Glutamatergic neuron (in vitro differentiated cells): ENCODE results near the gene NFIC. TPM values are rescaled to one million over a fixed set of nuclear protein-coding genes. Genes with fewer than 3 reads are reported as not detected.

Experiments
- DNase-seq: peaks from one replicate; pipeline ENCODE4 v3.0.0; 2022
- H3K27ac Mint-ChIP-seq: one replicate; pipeline ENCODE4 v1.8.0; 2020; ENCODE audit warnings: mild to moderate bottlenecking, mixed read lengths, inconsistent platforms; ENCODE audit not compliant: unreplicated experiment
- H3K27me3 Mint-ChIP-seq: one replicate; pipeline ENCODE4 v1.8.0; 2020; ENCODE audit warnings: mild to moderate bottlenecking, moderate library complexity, mixed read lengths, inconsistent platforms; ENCODE audit not compliant: unreplicated experiment
- H3K36me3 Mint-ChIP-seq: one replicate; pipeline ENCODE4 v1.8.0; 2020; ENCODE audit warnings: mild to moderate bottlenecking, mixed read lengths, inconsistent platforms; ENCODE audit not compliant: unreplicated experiment
- H3K4me1 Mint-ChIP-seq: one replicate; pipeline ENCODE4 v1.8.0; 2020; ENCODE audit warnings: mild to moderate bottlenecking, low read depth, mixed read lengths, inconsistent platforms; ENCODE audit not compliant: unreplicated experiment
- H3K4me3 Mint-ChIP-seq: one replicate; pipeline ENCODE4 v1.8.0; 2020; ENCODE audit warnings: mild to moderate bottlenecking, mixed read lengths, inconsistent platforms; ENCODE audit not compliant: unreplicated experiment
- H3K9me3 Mint-ChIP-seq: one replicate; pipeline ENCODE4 v1.8.0; 2020; ENCODE audit warnings: mild to moderate bottlenecking, moderate library complexity, mixed read lengths, inconsistent platforms; ENCODE audit not compliant: unreplicated experiment
- CTCF ChIP-seq: fragments of 200-600 bp; sonication (generic); IDR thresholded peaks from one replicate; pipeline ENCODE4 v1.5.0; 2021; ENCODE audit not compliant: partially characterized antibody, unreplicated experiment
- total RNA-seq: library from RNA; stranded (reverse); fragmentation: NEBNext Ultra II Directional; extraction: Animal tissue kit (Norgen Biotek cat#: 25700); gene quantifications from one replicate; pipeline ENCODE4 v1.2.1, GENCODE V29; 2021; ENCODE audit not compliant: unreplicated experiment

NFIC gene
- total RNA-seq, 1 donor from 2014 or later = 2.0 TPM

GRCh38 chr19:3362217-3362906, 4.0 kb upstream of the NFIC start:
- Mint-ChIP-seq H3K4me1 (peaks cover 4% of the 10 kb centered on the region), H3K27me3 (peaks cover 34% of the 10 kb centered on the region), H3K4me3 (no peak overlapping the region), H3K9me3 (peaks cover 7% of the 10 kb centered on the region), H3K27ac (no peak overlapping the region), H3K36me3 (no peaks in the 10 kb centered on the region)
- TF ChIP-seq CTCF = no peak
- DNase-seq = no peak

GRCh38 chr19:3363841-3364500, 2.4 kb upstream of the NFIC start:
- Mint-ChIP-seq H3K4me1 (peaks cover 2% of the 10 kb centered on the region), H3K27ac (no peak overlapping the region), H3K4me3 (no peak overlapping the region), H3K27me3 (peaks cover 37% of the 10 kb centered on the region), H3K36me3 (no peaks in the 10 kb centered on the region), H3K9me3 (peaks cover 7% of the 10 kb centered on the region)
- no peak for TF ChIP-seq CTCF
- DNase-seq = no peak

GRCh38 chr19:3364501-3364858, 1.9 kb upstream of the NFIC start:
- no peak for TF ChIP-seq CTCF

GRCh38 chr19:3365093-3365835, 1.1 kb upstream of the NFIC start:
- Mint-ChIP-seq H3K36me3 (no peaks in the 10 kb centered on the region), H3K27me3 (peaks cover 44% of the 10 kb centered on the region), H3K4me1 (peaks cover 2% of the 10 kb centered on the region), H3K9me3 (peaks cover 8% of the 10 kb centered on the region), H3K4me3 (no peak overlapping the region), H3K27ac (no peak overlapping the region)
- DNase-seq = no peak
- TF ChIP-seq CTCF = no peak

More at GRCh38 chr19:3364501-3364858, 1.9 kb upstream of the NFIC start:
- H3K27me3 Mint-ChIP-seq = peaks cover 40% of the 10 kb centered on the region
- H3K9me3 Mint-ChIP-seq = peaks cover 8% of the 10 kb centered on the region
- peaks cover 2% of the 10 kb centered on the region for H3K4me1 Mint-ChIP-seq
- no peak overlapping the region for H3K4me3 Mint-ChIP-seq
- DNase-seq = no peak
- no peaks in the 10 kb centered on the region for H3K36me3 Mint-ChIP-seq
- H3K27ac Mint-ChIP-seq = no peak overlapping the region
